Measurements from ENCODE around the gene CLPTM1.

CLPTM1 gene

GRCh38 chr19:44958090-44958489, 2.9 kb downstream of the CLPTM1 start:
- no peak for DNase-seq
- no peak for TF ChIP-seq CTCF (IDR thresholded peaks at IDR 0.05; ENCODE audit: low read depth, low read length)
- H3K9me3 ChIP-seq (ENCODE audit: severe bottlenecking) = no peaks in the 10 kb centered on the region
- H3K4me3 ChIP-seq (ENCODE audit: low read depth, low read length) = no peak overlapping the region
- no peaks in the 10 kb centered on the region for H3K27me3 ChIP-seq (ENCODE audit: insufficient read depth, low read depth, severe bottlenecking)
- H3K27ac ChIP-seq = no peak overlapping the region
- H3K36me3 ChIP-seq = peaks cover 33% of the 10 kb centered on the region

- Histone ChIP-seq H3K36me3 (peaks cover 40% of the 10 kb centered on the region), H3K27me3 (ENCODE audit: insufficient read depth, low read depth, severe bottlenecking) (no peaks in the 10 kb centered on the region), H3K27ac (no peak overlapping the region), H3K4me3 (ENCODE audit: low read depth, low read length) (no peak overlapping the region), H3K9me3 (ENCODE audit: severe bottlenecking) (no peaks in the 10 kb centered on the region)
- TF ChIP-seq CTCF (IDR thresholded peaks at IDR 0.05; ENCODE audit: low read depth, low read length) = no peak
- no peak for DNase-seq
These were observed 4.5 kb downstream of the CLPTM1 start for GRCh38 chr19:44959691-44960090.

GRCh38 chr19:44960906-44961728, 5.9 kb downstream of the CLPTM1 start:
- no peak for DNase-seq
- Histone ChIP-seq H3K27ac (no peak overlapping the region), H3K27me3 (ENCODE audit: insufficient read depth, low read depth, severe bottlenecking) (no peaks in the 10 kb centered on the region), H3K9me3 (ENCODE audit: severe bottlenecking) (no peaks in the 10 kb centered on the region), H3K36me3 (peaks cover 51% of the 10 kb centered on the region), H3K4me3 (ENCODE audit: low read depth, low read length) (no peak overlapping the region)
- TF ChIP-seq CTCF (IDR thresholded peaks at IDR 0.05; ENCODE audit: low read depth, low read length) = no peak

- no peaks in the 10 kb centered on the region for H3K27me3 ChIP-seq (ENCODE audit: insufficient read depth, low read depth, severe bottlenecking)
- no peak for TF ChIP-seq CTCF (IDR thresholded peaks at IDR 0.05; ENCODE audit: low read depth, low read length)
- H3K27ac ChIP-seq = no peak overlapping the region
- H3K4me3 ChIP-seq (ENCODE audit: low read depth, low read length) = no peak overlapping the region
- no peaks in the 10 kb centered on the region for H3K9me3 ChIP-seq (ENCODE audit: severe bottlenecking)
- DNase-seq = no peak
- H3K36me3 ChIP-seq = peaks cover 51% of the 10 kb centered on the region
These were observed 6.6 kb downstream of the CLPTM1 start for GRCh38 chr19:44961821-44962220.

GRCh38 chr19:44968118-44968517, 12.9 kb downstream of the CLPTM1 start:
- Histone ChIP-seq H3K4me3 (ENCODE audit: low read depth, low read length) (no peak overlapping the region), H3K9me3 (ENCODE audit: severe bottlenecking) (no peaks in the 10 kb centered on the region), H3K36me3 (peaks cover 22% of the 10 kb centered on the region), H3K27ac (no peak overlapping the region), H3K27me3 (ENCODE audit: insufficient read depth, low read depth, severe bottlenecking) (no peaks in the 10 kb centered on the region)
- DNase-seq = no peak
- no peak for TF ChIP-seq CTCF (IDR thresholded peaks at IDR 0.05; ENCODE audit: low read depth, low read length)

- no peaks in the 10 kb centered on the region for H3K9me3 ChIP-seq (ENCODE audit: severe bottlenecking)
- no peak overlapping the region for H3K4me3 ChIP-seq (ENCODE audit: low read depth, low read length)
- peaks cover 22% of the 10 kb centered on the region for H3K36me3 ChIP-seq
- H3K27ac ChIP-seq = no peak overlapping the region
- H3K27me3 ChIP-seq (ENCODE audit: insufficient read depth, low read depth, severe bottlenecking) = no peaks in the 10 kb centered on the region
- TF ChIP-seq CTCF (IDR thresholded peaks at IDR 0.05; ENCODE audit: low read depth, low read length) = no peak
- DNase-seq = no peak
These were observed 13.5 kb downstream of the CLPTM1 start for GRCh38 chr19:44968670-44969069.

Measured in WERI-Rb-1 (cell line).